GM12892 (cell line): ENCODE data around the gene XPO6.
"Not testable (repeated sequence)": the region's sequence is repeated elsewhere in the genome, so short reads cannot be mapped to it uniquely, and the experiment has no call there.

Experiments used
- DNase-seq: peaks from one replicate; pipeline ENCODE4 v3.0.0; 2011; ENCODE audit not compliant: insufficient read length
- FAIRE-seq: peaks from 2 replicates; lab custom pipeline; 2011; peaks lifted over from hg19 to GRCh38; lab: Jason Lieb, UNC
- POLR2A ChIP-seq: IDR thresholded peaks from 2 replicates; pipeline ENCODE4 v1.6.1; 2011; ENCODE audit warnings: low read depth, low read length, control low read depth
- POLR2AphosphoS5 ChIP-seq: IDR thresholded peaks from 2 replicates; pipeline ENCODE4 v1.6.1; 2011; ENCODE audit warnings: low read depth, low read length, control low read depth
- TAF1 ChIP-seq: IDR thresholded peaks from 2 replicates; pipeline ENCODE4 v1.6.1; 2011; ENCODE audit warnings: low read depth, mild to moderate bottlenecking, control low read depth, low read length, borderline replicate concordance

Gene XPO6

GRCh38 chr16:28130099-28131088 lies 81.4 kb downstream of the XPO6 start:
- FAIRE-seq (no peak), DNase-seq (no peak)
- TF ChIP-seq POLR2AphosphoS5 (no peak), POLR2A (no peak), TAF1 (no peak)

- TF ChIP-seq POLR2A (no peak), TAF1 (no peak), POLR2AphosphoS5 (no peak)
- FAIRE-seq (no peak), DNase-seq (no peak)
Measured at GRCh38 chr16:28126684-28127620, 84.8 kb downstream of the XPO6 start.

GRCh38 chr16:28125592-28125991 lies 86.2 kb downstream of the XPO6 start:
- FAIRE-seq (no peak), DNase-seq (no peak)
- no peak for TF ChIP-seq POLR2A
- TF ChIP-seq TAF1 = no peak
- TF ChIP-seq POLR2AphosphoS5 = no peak

- TF ChIP-seq TAF1 (no peak), POLR2A (no peak), POLR2AphosphoS5 (no peak)
- DNase-seq (no peak), FAIRE-seq (no peak)
Measured at GRCh38 chr16:28121527-28121926, 90.2 kb downstream of the XPO6 start.

- FAIRE-seq = no peak
- TF ChIP-seq TAF1 (no peak), POLR2AphosphoS5 (no peak), POLR2A (no peak)
Measured at GRCh38 chr16:28120754-28121153, 91.0 kb downstream of the XPO6 start.

GRCh38 chr16:28118637-28119036 lies 93.1 kb downstream of the XPO6 start:
- TF ChIP-seq TAF1 (no peak), POLR2AphosphoS5 (no peak), POLR2A (no peak)
- FAIRE-seq (no peak), DNase-seq (no peak)

More at GRCh38 chr16:28120754-28121153, 91.0 kb downstream of the XPO6 start:
- DNase-seq = no peak

- TF ChIP-seq POLR2A (no peak), POLR2AphosphoS5 (no peak), TAF1 (no peak)
- FAIRE-seq (no peak), DNase-seq (no peak)
Measured at GRCh38 chr16:28117168-28117565, 94.6 kb downstream of the XPO6 start.

- DNase-seq = not testable (repeated sequence)
Measured at GRCh38 chr16:28115866-28116265, 95.9 kb downstream of the XPO6 start.

GRCh38 chr16:28112908-28113307 lies 98.9 kb downstream of the XPO6 start:
- TF ChIP-seq POLR2AphosphoS5 (no peak), POLR2A (no peak), TAF1 (no peak)
- no peak for DNase-seq
- FAIRE-seq = no peak

More at GRCh38 chr16:28115866-28116265, 95.9 kb downstream of the XPO6 start:
- FAIRE-seq = not testable (repeated sequence)

GRCh38 chr16:28110977-28111376 lies 100.8 kb downstream of the XPO6 start:
- no peak for FAIRE-seq
- no peak for TF ChIP-seq TAF1
- no peak for TF ChIP-seq POLR2AphosphoS5
- no peak for TF ChIP-seq POLR2A
- no peak for DNase-seq

- TF ChIP-seq POLR2AphosphoS5 = no peak
- TF ChIP-seq TAF1 = no peak
- TF ChIP-seq POLR2A = no peak
- FAIRE-seq (no peak), DNase-seq (no peak)
Measured at GRCh38 chr16:28110479-28110878, 101.3 kb downstream of the XPO6 start.

GRCh38 chr16:28110074-28110473 lies 101.7 kb downstream of the XPO6 start:
- DNase-seq (no peak), FAIRE-seq (no peak)
- TF ChIP-seq POLR2AphosphoS5 = no peak
- no peak for TF ChIP-seq POLR2A
- no peak for TF ChIP-seq TAF1
